ENCODE measurements around the gene FMN1. TPM values are rescaled to one million over a fixed set of nuclear protein-coding genes. Genes with fewer than 3 reads are reported as not detected.

The FMN1 gene
- total and polyA plus RNA-seq, 5 donors from 2014 or later = 0.32 to 8.9 (median 0.36) TPM; not detected in 2

DNA sequence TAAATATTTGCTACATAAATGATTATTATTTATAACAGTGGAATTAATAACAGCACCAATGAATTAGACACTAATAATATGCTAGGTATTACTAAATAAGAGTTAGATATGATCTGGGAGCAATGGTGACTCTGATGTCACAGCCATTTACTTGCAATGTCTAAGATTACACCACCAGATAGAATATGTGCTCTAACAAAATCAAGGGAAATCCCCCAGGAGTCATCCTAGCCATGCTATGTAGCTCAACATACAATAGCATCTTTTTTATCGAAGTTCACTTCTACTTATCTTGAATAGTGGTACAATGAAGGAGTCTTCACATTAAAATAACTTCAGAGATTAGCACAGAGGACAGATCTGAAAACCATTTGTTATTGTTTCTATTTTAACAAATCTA lies 154.0 kb downstream of the FMN1 start:
- peaks cover 0 to 8% (median 0%) of the 10 kb centered on the region in 7 donors for H3K9me3 Mint-ChIP-seq
- ATAC-seq (ENCODE audit: low read depth in 2 of 2) = no peak
- no peaks in the 10 kb centered on the region for H3K27me3 ChIP-seq (ENCODE audit: control insufficient read depth, insufficient read depth, low read length)

DNA sequence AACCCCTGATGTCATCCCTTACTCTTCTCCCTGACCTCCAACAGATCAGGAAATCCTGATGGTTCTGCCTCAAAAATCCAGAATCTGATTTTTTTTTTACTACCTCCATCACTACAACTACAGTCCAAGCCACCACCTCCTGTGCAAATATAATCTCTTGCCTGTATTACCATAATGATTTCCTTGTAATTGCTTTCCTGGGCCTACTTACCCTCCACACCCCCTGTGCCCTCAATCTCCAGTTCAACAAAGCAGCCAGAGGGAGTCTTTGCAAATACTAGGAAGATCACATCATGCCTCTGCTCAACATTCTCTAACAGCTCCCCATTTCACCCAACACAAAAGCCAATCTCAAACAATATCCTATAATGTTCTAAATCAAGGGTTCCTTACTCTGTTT lies 159.9 kb downstream of the FMN1 start:
- H3K27me3 Mint-ChIP-seq = no peaks in the 10 kb centered on the region
- Histone ChIP-seq H3K4me3 (ENCODE audit: low read depth, low read length) (no peak overlapping the region), H3K4me1 (ENCODE audit: control insufficient read depth, insufficient read depth, low read length, poor library complexity, severe bottlenecking) (no peaks in the 10 kb centered on the region), H3K27me3 (ENCODE audit: control insufficient read depth, insufficient read depth, low read length) (no peaks in the 10 kb centered on the region), H3K36me3 (ENCODE audit: control insufficient read depth, insufficient read depth, low read length) (no peaks in the 10 kb centered on the region), H3K9me3 (ENCODE audit: control insufficient read depth in 2 of 2, low read length in 2 of 2) (no peaks in the 10 kb centered on the region), H3K27ac (ENCODE audit: insufficient read depth, low read length, poor library complexity, severe bottlenecking) (no peak overlapping the region)
- peaks cover 0 to 6% (median 0%) of the 10 kb centered on the region in 7 donors for H3K9me3 Mint-ChIP-seq
- no peak for DNase-seq
- H3K27ac Mint-ChIP-seq = no peak overlapping the region
- H3K4me3 Mint-ChIP-seq = no peak overlapping the region
- ATAC-seq (ENCODE audit: low read depth in 2 of 2) = no peak
- no peaks in the 10 kb centered on the region for H3K36me3 Mint-ChIP-seq
- no peaks in the 10 kb centered on the region for H3K4me1 Mint-ChIP-seq

More for the DNA sequence above, 154.0 kb downstream of the FMN1 start:
- Mint-ChIP-seq H3K4me1 (peaks cover 0 to 4% (median 0%) of the 10 kb centered on the region in 4 donors), H3K27ac (no peak overlapping the region), H3K4me3 (no peak overlapping the region), H3K27me3 (no peaks in the 10 kb centered on the region), H3K36me3 (no peaks in the 10 kb centered on the region)
- Histone ChIP-seq H3K27ac (ENCODE audit: insufficient read depth, low read length, poor library complexity, severe bottlenecking) (no peak overlapping the region), H3K36me3 (ENCODE audit: control insufficient read depth, insufficient read depth, low read length) (no peaks in the 10 kb centered on the region), H3K9me3 (ENCODE audit: control insufficient read depth in 2 of 2, low read length in 2 of 2) (no peaks in the 10 kb centered on the region), H3K4me3 (ENCODE audit: low read depth, low read length) (no peak overlapping the region), H3K4me1 (ENCODE audit: control insufficient read depth, insufficient read depth, low read length, poor library complexity, severe bottlenecking) (no peaks in the 10 kb centered on the region)
- DNase-seq = no peak

DNA sequence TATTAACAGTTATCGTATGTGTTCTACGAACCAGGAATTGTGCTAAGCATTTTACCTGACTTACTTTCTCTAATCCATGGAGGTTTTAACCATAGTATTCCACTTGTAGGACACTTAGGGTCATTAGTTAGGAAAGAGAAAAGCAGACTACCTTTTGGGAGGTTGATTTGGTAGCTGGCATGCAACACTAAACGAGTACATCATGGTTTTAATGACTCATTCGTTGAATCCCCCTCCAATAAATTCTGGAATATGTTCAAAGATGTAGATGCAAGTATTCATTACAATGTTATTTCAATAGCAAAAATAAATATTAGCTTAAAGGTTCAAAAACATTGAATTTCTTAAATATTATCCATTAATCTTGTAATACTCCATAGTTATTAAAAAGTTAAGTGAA lies 162.5 kb downstream of the FMN1 start:
- Histone ChIP-seq H3K27ac (ENCODE audit: insufficient read depth, low read length, poor library complexity, severe bottlenecking) (no peak overlapping the region), H3K4me1 (ENCODE audit: control insufficient read depth, insufficient read depth, low read length, poor library complexity, severe bottlenecking) (no peaks in the 10 kb centered on the region), H3K9me3 (ENCODE audit: control insufficient read depth in 2 of 2, low read length in 2 of 2) (no peaks in the 10 kb centered on the region), H3K27me3 (ENCODE audit: control insufficient read depth, insufficient read depth, low read length) (no peaks in the 10 kb centered on the region), H3K4me3 (ENCODE audit: low read depth, low read length) (no peak overlapping the region), H3K36me3 (ENCODE audit: control insufficient read depth, insufficient read depth, low read length) (no peaks in the 10 kb centered on the region)
- no peaks in the 10 kb centered on the region for H3K36me3 Mint-ChIP-seq
- H3K4me1 Mint-ChIP-seq = no peaks in the 10 kb centered on the region
- no peak overlapping the region for H3K27ac Mint-ChIP-seq
- H3K27me3 Mint-ChIP-seq = no peaks in the 10 kb centered on the region
- DNase-seq (no peak), ATAC-seq (ENCODE audit: low read depth in 2 of 2) (no peak)
- H3K4me3 Mint-ChIP-seq = no peak overlapping the region
- peaks cover 0 to 4% (median 0%) of the 10 kb centered on the region in 7 donors for H3K9me3 Mint-ChIP-seq

DNA sequence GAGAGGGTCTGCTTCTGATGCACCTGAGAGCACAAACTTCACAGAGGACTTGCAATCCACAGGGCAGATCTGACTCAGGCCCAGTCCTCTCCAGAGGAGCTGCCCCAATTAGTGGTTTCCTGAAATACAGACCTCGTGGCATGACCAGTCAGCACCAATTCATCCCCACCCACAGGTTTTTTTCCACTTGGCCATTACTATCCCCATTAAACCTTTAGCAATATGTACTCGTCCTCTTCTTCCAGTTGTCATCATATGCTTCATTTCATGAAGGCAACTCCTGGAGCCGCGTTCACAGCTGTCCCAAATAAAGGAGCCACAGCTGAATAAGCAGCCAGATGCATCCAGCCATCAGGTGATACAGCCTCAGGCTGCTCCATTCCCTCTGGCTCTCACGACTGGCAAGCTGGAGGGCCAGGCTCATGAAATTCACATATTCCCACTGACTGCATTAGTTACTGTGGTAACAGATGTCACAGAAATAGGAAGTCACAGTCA lies 163.1 kb downstream of the FMN1 start:
- Mint-ChIP-seq H3K27ac (no peak overlapping the region), H3K4me3 (no peak overlapping the region), H3K9me3 (peaks cover 0 to 4% (median 0%) of the 10 kb centered on the region in 7 donors), H3K27me3 (no peaks in the 10 kb centered on the region), H3K4me1 (no peaks in the 10 kb centered on the region), H3K36me3 (no peaks in the 10 kb centered on the region)
- no peaks in the 10 kb centered on the region for H3K9me3 ChIP-seq (ENCODE audit: control insufficient read depth in 2 of 2, low read length in 2 of 2)
- ATAC-seq (ENCODE audit: low read depth in 2 of 2) = no peak
- no peaks in the 10 kb centered on the region for H3K4me1 ChIP-seq (ENCODE audit: control insufficient read depth, insufficient read depth, low read length, poor library complexity, severe bottlenecking)
- no peak for DNase-seq
- no peak overlapping the region for H3K27ac ChIP-seq (ENCODE audit: insufficient read depth, low read length, poor library complexity, severe bottlenecking)
- H3K4me3 ChIP-seq (ENCODE audit: low read depth, low read length) = no peak overlapping the region
- H3K36me3 ChIP-seq (ENCODE audit: control insufficient read depth, insufficient read depth, low read length) = no peaks in the 10 kb centered on the region
- no peaks in the 10 kb centered on the region for H3K27me3 ChIP-seq (ENCODE audit: control insufficient read depth, insufficient read depth, low read length)

DNA sequence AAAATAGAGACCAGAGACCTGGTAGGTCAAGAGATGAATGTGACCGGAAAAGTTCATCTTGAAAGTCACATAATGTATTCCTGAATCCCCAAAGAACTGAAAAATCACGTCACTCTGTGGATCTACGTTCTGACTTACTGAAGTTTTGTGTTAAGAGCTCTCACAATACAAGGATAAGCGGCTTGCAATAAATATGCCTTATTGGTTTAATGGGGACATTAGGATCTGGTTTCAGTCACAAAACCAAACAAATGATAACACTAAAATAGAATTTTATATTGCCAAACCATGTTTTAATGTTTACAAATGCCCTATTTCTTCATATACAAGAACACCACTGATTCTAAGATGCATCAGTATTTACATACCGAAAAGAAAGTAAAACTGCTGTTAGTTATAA lies 164.2 kb downstream of the FMN1 start:
- Histone ChIP-seq H3K4me1 (ENCODE audit: control insufficient read depth, insufficient read depth, low read length, poor library complexity, severe bottlenecking) (no peaks in the 10 kb centered on the region), H3K36me3 (ENCODE audit: control insufficient read depth, insufficient read depth, low read length) (no peaks in the 10 kb centered on the region), H3K27ac (ENCODE audit: insufficient read depth, low read length, poor library complexity, severe bottlenecking) (no peak overlapping the region), H3K9me3 (ENCODE audit: control insufficient read depth in 2 of 2, low read length in 2 of 2) (no peaks in the 10 kb centered on the region), H3K4me3 (ENCODE audit: low read depth, low read length) (no peak overlapping the region), H3K27me3 (ENCODE audit: control insufficient read depth, insufficient read depth, low read length) (no peaks in the 10 kb centered on the region)
- no peak for ATAC-seq (ENCODE audit: low read depth in 2 of 2)
- no peak overlapping the region for H3K27ac Mint-ChIP-seq
- no peak for DNase-seq
- no peak overlapping the region for H3K4me3 Mint-ChIP-seq
- H3K27me3 Mint-ChIP-seq = no peaks in the 10 kb centered on the region
- H3K9me3 Mint-ChIP-seq = peaks cover 0 to 5% (median 0%) of the 10 kb centered on the region in 7 donors
- no peaks in the 10 kb centered on the region for H3K36me3 Mint-ChIP-seq
- H3K4me1 Mint-ChIP-seq = no peaks in the 10 kb centered on the region

DNA sequence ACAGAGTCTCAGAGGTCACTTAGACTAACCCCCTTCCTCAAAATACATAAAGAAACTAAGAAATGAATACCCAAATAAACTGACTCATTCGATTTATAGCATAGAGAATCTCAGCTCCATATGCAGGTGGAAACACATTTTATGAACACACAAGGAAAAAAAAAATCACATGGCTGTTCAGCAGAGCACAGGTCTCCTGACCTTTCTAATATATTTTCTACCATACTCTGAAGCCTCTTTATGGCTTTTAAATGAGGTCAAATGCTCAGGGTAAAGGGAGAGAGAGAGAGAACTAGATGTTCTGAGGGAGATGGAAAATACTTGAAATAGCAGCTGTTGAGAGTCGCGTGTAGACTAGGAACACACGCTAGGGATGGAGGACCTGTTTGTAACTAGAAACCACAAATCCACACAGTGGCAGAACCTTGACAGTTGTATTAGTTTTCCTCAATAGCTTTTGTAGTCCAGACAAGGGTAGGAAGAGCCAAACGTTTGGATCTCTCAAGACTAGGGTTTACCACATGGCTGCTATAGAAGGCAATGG lies 165.3 kb downstream of the FMN1 start:
- Histone ChIP-seq H3K4me3 (ENCODE audit: low read depth, low read length) (no peak overlapping the region), H3K9me3 (ENCODE audit: control insufficient read depth in 2 of 2, low read length in 2 of 2) (no peaks in the 10 kb centered on the region), H3K4me1 (ENCODE audit: control insufficient read depth, insufficient read depth, low read length, poor library complexity, severe bottlenecking) (no peaks in the 10 kb centered on the region), H3K27me3 (ENCODE audit: control insufficient read depth, insufficient read depth, low read length) (no peaks in the 10 kb centered on the region), H3K27ac (ENCODE audit: insufficient read depth, low read length, poor library complexity, severe bottlenecking) (no peak overlapping the region), H3K36me3 (ENCODE audit: control insufficient read depth, insufficient read depth, low read length) (no peaks in the 10 kb centered on the region)
- no peaks in the 10 kb centered on the region for H3K27me3 Mint-ChIP-seq
- no peak overlapping the region for H3K4me3 Mint-ChIP-seq
- peak overlapping the region in 1 of 3 donors; percentile 33 for H3K27ac Mint-ChIP-seq
- peaks cover 0 to 1% (median 0%) of the 10 kb centered on the region in 7 donors for H3K9me3 Mint-ChIP-seq
- ATAC-seq (ENCODE audit: low read depth in 2 of 2) (no peak), DNase-seq (no peak)
- no peaks in the 10 kb centered on the region for H3K4me1 Mint-ChIP-seq
- no peaks in the 10 kb centered on the region for H3K36me3 Mint-ChIP-seq

DNA sequence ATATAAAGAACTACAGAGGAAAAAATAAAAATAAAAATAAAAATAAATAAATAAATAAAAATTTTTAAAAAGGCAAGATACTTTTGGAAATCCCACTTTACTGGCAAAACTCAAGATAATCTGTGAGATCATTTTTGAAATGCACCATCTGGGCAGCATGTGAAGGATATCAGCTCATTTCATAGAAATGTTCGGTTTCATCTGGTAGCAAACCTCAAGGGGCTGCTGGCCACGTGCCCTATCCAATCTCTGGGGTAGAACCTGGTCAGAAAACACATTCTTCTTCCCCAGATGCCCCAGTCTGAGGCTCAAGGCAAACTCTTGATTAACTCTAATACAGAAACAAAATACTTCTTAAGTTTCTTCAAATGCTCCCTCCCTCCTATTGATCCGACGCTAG lies 166.0 kb downstream of the FMN1 start:
- ATAC-seq (ENCODE audit: low read depth in 2 of 2) = no peak
- H3K4me3 ChIP-seq (ENCODE audit: low read depth, low read length) = no peak overlapping the region
- H3K36me3 ChIP-seq (ENCODE audit: control insufficient read depth, insufficient read depth, low read length) = no peaks in the 10 kb centered on the region
- no peaks in the 10 kb centered on the region for H3K27me3 ChIP-seq (ENCODE audit: control insufficient read depth, insufficient read depth, low read length)
- H3K27ac ChIP-seq (ENCODE audit: insufficient read depth, low read length, poor library complexity, severe bottlenecking) = no peak overlapping the region
- H3K9me3 ChIP-seq (ENCODE audit: control insufficient read depth in 2 of 2, low read length in 2 of 2) = no peaks in the 10 kb centered on the region
- H3K36me3 Mint-ChIP-seq = no peaks in the 10 kb centered on the region
- peak overlapping the region in 1 of 3 donors; percentile 33 for H3K27ac Mint-ChIP-seq
- no peaks in the 10 kb centered on the region for H3K4me1 Mint-ChIP-seq
- DNase-seq = no peak
- peaks cover 0 to 1% (median 0%) of the 10 kb centered on the region in 7 donors for H3K9me3 Mint-ChIP-seq
- H3K27me3 Mint-ChIP-seq = no peaks in the 10 kb centered on the region
- H3K4me1 ChIP-seq (ENCODE audit: control insufficient read depth, insufficient read depth, low read length, poor library complexity, severe bottlenecking) = no peaks in the 10 kb centered on the region
- no peak overlapping the region for H3K4me3 Mint-ChIP-seq

DNA sequence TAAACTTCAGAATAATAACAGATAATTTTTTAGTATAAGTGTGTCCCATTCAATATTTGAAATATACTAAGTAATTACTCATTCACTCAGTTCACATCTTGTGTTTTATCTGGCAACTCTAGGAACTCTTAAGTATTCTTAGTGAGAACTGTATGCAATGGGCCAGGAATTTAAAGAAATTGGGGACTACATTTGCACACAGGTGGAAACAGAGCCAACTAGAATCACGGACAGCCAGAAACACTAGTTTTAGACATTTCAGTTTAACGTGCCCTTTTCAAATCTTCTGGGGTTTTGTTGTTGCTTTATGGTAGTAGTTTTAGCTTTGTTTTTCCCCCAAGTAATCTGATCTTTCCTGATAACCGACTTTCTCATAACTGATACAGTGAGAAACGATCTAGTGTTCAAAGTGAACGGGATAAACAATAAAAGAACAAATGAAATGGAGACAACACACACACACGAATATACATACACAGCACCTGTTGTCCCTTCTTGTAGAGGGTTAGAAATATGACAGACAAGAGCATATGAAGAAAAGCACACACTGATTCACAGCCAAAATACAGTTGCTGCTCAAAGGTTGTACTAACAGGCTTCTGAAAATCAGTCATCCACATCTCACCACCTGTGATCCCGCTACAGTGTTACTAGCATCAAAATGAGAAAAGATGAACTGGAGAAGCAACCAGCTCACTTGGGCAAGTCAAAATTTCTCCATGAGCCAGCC lies 167.0 kb downstream of the FMN1 start:
- Histone ChIP-seq H3K36me3 (ENCODE audit: control insufficient read depth, insufficient read depth, low read length) (no peaks in the 10 kb centered on the region), H3K4me1 (ENCODE audit: control insufficient read depth, insufficient read depth, low read length, poor library complexity, severe bottlenecking) (no peaks in the 10 kb centered on the region), H3K9me3 (ENCODE audit: control insufficient read depth in 2 of 2, low read length in 2 of 2) (no peaks in the 10 kb centered on the region), H3K27me3 (ENCODE audit: control insufficient read depth, insufficient read depth, low read length) (no peaks in the 10 kb centered on the region), H3K27ac (ENCODE audit: insufficient read depth, low read length, poor library complexity, severe bottlenecking) (no peak overlapping the region), H3K4me3 (ENCODE audit: low read depth, low read length) (no peak overlapping the region)
- DNase-seq (no peak), ATAC-seq (ENCODE audit: low read depth in 2 of 2) (no peak)
- Mint-ChIP-seq H3K4me1 (no peaks in the 10 kb centered on the region), H3K9me3 (peaks cover 0 to 1% (median 0%) of the 10 kb centered on the region in 7 donors), H3K36me3 (no peaks in the 10 kb centered on the region), H3K27ac (no peak overlapping the region), H3K27me3 (no peaks in the 10 kb centered on the region), H3K4me3 (no peak overlapping the region)

Measured in CD4-positive, CD25-positive, alpha-beta regulatory T cell (primary cell).